Testis (tissue), 3 donors: ENCODE data around the gene RAB33B. TPM values are rescaled to one million over a fixed set of nuclear protein-coding genes. Genes with fewer than 3 reads are reported as not detected.

ENCODE experiments used
- DNase-seq: peaks from one replicate; pipeline ENCODE4 v3.0.0-alpha.2; 2019
- H3K27ac ChIP-seq, 2 donors: fragments of 200-600 bp; sonication (generic); one replicate each; pipeline ENCODE4 v1.5.1; 2019
- H3K27me3 ChIP-seq: fragments of 200-600 bp; sonication (generic); one replicate; pipeline ENCODE4 v1.5.1; 2019
- H3K36me3 ChIP-seq: fragments of 200-600 bp; sonication (generic); one replicate; pipeline ENCODE4 v1.5.1; 2017; ENCODE audit warnings: low read depth; ENCODE audit errors: missing control alignments
- H3K4me1 ChIP-seq: fragments of 200-600 bp; sonication (generic); one replicate; pipeline ENCODE4 v1.5.1; 2019
- H3K4me3 ChIP-seq, 2 donors: fragments of 200-600 bp; sonication (generic); one replicate each; pipeline ENCODE4 v1.5.1; 2017 to 2019
- H3K9me3 ChIP-seq: fragments of 200-600 bp; sonication (generic); one replicate; pipeline ENCODE4 v1.5.1; 2017
- CTCF ChIP-seq, 3 experiments: fragments of 450-650 bp in 2 of 3; fragments of 200-600 bp in 1 of 3; sonication (generic) in 1 of 3; IDR thresholded peaks; one replicate each; pipeline ENCODE4 v1.5.1; 2016 to 2019; ENCODE audit warnings: antibody characterized with exemption in 3 of 3, mild to moderate bottlenecking in 2 of 3, moderate library complexity in 1 of 3
- POLR2A ChIP-seq: fragments of 450-650 bp; IDR thresholded peaks from one replicate; pipeline ENCODE4 v1.6.1; 2017; ENCODE audit warnings: antibody characterized with exemption, mild to moderate bottlenecking, moderate library complexity
- WGBS, 2 donors: methylation state at CpG; one replicate each; pipeline ENCODE4 v1.1.5; 2018; 5-methylcytosine and 5-hydroxymethylcytosine counted together
- intact Hi-C: fragments of 100-400 bp; cut with DNase I; formaldehyde crosslinking; loops from one replicate; pipeline ENCODE4 v1.15.1; 2023; ENCODE audit warnings: low total_unique reads
- polyA plus RNA-seq: library from polyadenylated mRNA; stranded (reverse); fragments of 350-450 nt; fragmentation: Illumina TruSeq; extraction: RNeasy Lipid Tissue Mini Kit (QIAGEN cat#74804); gene quantifications from one replicate; pipeline ENCODE4 v1.2.3, GENCODE V29; 2014; ENCODE audit warnings: low read depth, low replicate concordance; ENCODE audit not compliant: insufficient read depth
- total RNA-seq, 2 donors: library from RNA; depleted of rRNA; stranded (reverse); fragments of >200 nt; gene quantifications; one replicate each; pipeline ENCODE4 v1.2.3, GENCODE V29; 2016

Gene RAB33B
- total and polyA plus RNA-seq, 3 donors from 2014 or later: 8.8 to 12.1 (median 10.9) TPM

DNA sequence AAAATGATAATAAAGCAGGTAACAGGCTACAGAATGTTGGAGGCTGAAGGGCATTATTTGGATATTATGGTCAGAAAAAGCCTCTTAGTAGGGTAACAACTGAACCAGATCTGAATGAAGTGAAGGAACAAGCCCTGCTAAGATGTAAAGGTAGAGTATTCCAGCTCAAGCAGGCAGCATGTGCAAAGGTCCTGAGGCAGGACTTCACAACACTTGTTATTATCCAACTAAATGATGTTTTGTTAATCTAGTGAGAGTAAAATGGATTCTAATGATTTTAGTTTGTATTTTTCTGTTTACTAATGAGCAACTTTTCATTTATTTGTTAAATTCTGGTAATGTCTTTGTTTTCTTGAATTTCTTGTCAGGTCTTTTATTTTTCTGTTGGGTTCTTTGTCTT is 35.7 kb downstream of the RAB33B start:
- Histone ChIP-seq H3K27ac (no peak overlapping the region), H3K4me1 (no peaks in the 10 kb centered on the region), H3K36me3 (no peaks in the 10 kb centered on the region), H3K4me3 (no peak overlapping the region), H3K27me3 (no peaks in the 10 kb centered on the region), H3K9me3 (no peaks in the 10 kb centered on the region)
- intact Hi-C loops: loop anchor here (10.0 kb wide), 1 partner anchor 145 kb away; no protein-coding TSS in a partner anchor
- no peak for DNase-seq
- TF ChIP-seq POLR2A (no peak), CTCF (IDR thresholded peaks at IDR 0.05) (no peak)

DNA sequence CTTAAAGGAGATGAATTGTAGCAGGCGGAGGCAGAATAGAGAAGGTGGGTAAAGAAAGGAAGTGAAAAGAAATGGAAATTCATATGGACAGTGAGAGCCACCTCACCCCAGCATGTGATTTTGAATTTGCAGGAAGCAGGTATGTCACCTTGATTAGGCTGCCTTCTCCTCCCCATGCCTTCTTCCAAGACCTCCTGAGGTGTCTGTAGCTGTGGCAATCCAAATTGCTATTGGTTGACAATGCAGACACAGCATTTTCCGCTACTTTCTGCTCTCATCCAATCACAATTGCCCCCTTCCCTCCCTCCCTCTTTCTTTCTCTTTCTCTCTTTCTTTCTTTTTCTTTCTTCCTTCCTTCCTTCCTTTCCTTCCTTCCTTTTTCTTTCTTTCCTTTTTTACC is 38.5 kb downstream of the RAB33B start:
- H3K27ac ChIP-seq: no peak overlapping the region
- H3K36me3 ChIP-seq: no peaks in the 10 kb centered on the region
- DNase-seq: no peak
- no peaks in the 10 kb centered on the region for H3K27me3 ChIP-seq
- H3K4me3 ChIP-seq: no peak overlapping the region
- no peaks in the 10 kb centered on the region for H3K9me3 ChIP-seq
- no peak for TF ChIP-seq CTCF (IDR thresholded peaks at IDR 0.05)
- TF ChIP-seq POLR2A: no peak
- H3K4me1 ChIP-seq: peaks cover 4% of the 10 kb centered on the region
- intact Hi-C loops: loop anchor here (10.0 kb wide), 1 partner anchor 142 kb away; no protein-coding TSS in a partner anchor
- 94 to 96% methylated on average over 2 of the region's 2 CpGs for WGBS, 2 donors

DNA sequence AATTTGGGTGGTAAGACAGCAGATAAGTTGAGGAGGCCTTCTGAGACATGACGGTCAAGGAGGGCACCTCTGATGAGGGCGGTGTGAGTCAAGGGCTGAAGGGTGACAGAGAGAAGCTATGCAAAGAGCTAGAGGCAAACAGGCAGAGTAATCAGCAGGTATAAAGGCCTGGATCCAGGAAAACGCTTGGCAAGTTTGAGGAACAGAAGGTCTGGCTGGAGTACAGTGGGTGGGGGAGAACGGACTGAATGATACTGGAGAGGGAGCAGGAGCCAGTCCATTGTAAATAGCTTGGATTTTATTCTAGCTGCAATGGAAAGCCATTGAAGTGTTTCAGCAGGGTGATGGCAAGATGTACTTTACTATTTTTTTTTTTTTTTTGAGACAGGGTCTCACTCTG is 39.3 kb downstream of the RAB33B start:
- WGBS, 2 donors: 65 to 81% methylated on average over 4 of the region's 4 CpGs
- H3K27ac ChIP-seq: no peak overlapping the region
- intact Hi-C loops: loop anchor here (10.0 kb wide), 1 partner anchor 142 kb away; no protein-coding TSS in a partner anchor
- DNase-seq: no peak
- no peaks in the 10 kb centered on the region for H3K9me3 ChIP-seq
- no peak for TF ChIP-seq CTCF (IDR thresholded peaks at IDR 0.05)
- TF ChIP-seq POLR2A: no peak
- H3K27me3 ChIP-seq: no peaks in the 10 kb centered on the region
- H3K4me1 ChIP-seq: peaks cover 4% of the 10 kb centered on the region
- no peak overlapping the region for H3K4me3 ChIP-seq
- H3K36me3 ChIP-seq: no peaks in the 10 kb centered on the region

- TF ChIP-seq POLR2A (no peak), CTCF (IDR thresholded peaks at IDR 0.05) (no peak)
- Histone ChIP-seq H3K27me3 (no peaks in the 10 kb centered on the region), H3K27ac (no peak overlapping the region), H3K9me3 (no peaks in the 10 kb centered on the region), H3K4me1 (peaks cover 4% of the 10 kb centered on the region), H3K4me3 (no peak overlapping the region), H3K36me3 (no peaks in the 10 kb centered on the region)
- WGBS, 2 donors: 77 to 92% methylated on average over 4 of the region's 4 CpGs
- no peak for DNase-seq
- intact Hi-C loops: loop anchor here (10.0 kb wide), 1 partner anchor 136 kb away; no protein-coding TSS in a partner anchor
Measured at GRCh38 chr4:139499186-139499585, 45.3 kb downstream of the RAB33B start.

DNA sequence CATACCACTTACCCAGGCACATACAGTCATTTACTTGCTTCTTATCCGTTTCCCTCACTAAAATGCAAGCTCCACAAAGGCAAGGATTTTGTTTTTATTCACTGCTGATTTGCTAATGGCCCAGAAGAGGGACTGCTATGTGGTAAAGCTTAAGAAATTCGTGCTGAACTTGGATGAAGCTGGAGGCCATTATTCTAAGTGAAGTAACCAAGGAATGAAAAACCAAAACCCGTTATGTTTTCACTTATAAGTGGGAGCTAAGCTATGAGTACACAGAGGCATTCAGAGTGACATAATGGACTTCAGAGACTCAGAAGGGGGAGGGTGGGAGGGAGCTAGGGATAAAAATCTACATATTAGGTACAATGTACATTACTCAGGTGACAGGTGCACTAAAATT is 47.2 kb downstream of the RAB33B start:
- H3K4me1 ChIP-seq: peaks cover 3% of the 10 kb centered on the region
- no peak for DNase-seq
- no peaks in the 10 kb centered on the region for H3K36me3 ChIP-seq
- H3K27ac ChIP-seq: no peak overlapping the region
- H3K9me3 ChIP-seq: no peaks in the 10 kb centered on the region
- intact Hi-C loops: no loop called here
- H3K27me3 ChIP-seq: no peaks in the 10 kb centered on the region
- TF ChIP-seq CTCF (IDR thresholded peaks at IDR 0.05): no peak
- no peak for TF ChIP-seq POLR2A
- 61 to 73% methylated on average over 3 of the region's 3 CpGs for WGBS, 2 donors
- H3K4me3 ChIP-seq: no peak overlapping the region
